ACHN (cell line): Measurements from ENCODE around the gene TRPM3.

Experiments
- DNase-seq: peaks from one replicate; pipeline ENCODE4 v3.0.0-alpha.2; 2015
- in situ Hi-C: cut with HindIII; loops from 2 replicates; pipeline ENCODE4 v1.10.0; 2017; ENCODE audit warnings: low sequenced_read_pairs, low pct_ligation_motif_present, low pct_unique_long_range_greater_than_20kb

TRPM3 gene

DNA sequence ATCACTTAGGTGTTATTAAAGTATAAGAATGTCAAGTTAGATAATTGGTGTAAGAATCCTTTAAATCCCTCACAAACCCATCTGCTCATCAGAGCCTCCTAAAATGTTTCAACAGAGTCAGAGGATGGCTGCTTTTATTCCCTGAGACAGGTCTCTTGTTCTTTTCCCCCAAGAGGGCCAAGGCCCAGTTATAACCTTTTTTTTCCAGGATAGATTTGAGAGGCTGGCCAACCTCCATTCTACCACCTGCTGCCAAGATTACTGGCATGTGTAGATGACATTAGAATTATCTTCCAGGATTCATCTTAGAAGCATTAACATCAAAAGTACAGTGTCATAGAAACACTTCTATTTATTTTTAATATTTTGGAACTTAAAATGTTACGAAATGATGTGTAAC lies 305.1 kb downstream of the TRPM3 start:
- in situ Hi-C loops = no loop called here
- no peak for DNase-seq

- in situ Hi-C loops = no loop called here
- DNase-seq = no peak
Measured at GRCh38 chr9:70814597-70814996, 306.8 kb downstream of the TRPM3 start.

DNA sequence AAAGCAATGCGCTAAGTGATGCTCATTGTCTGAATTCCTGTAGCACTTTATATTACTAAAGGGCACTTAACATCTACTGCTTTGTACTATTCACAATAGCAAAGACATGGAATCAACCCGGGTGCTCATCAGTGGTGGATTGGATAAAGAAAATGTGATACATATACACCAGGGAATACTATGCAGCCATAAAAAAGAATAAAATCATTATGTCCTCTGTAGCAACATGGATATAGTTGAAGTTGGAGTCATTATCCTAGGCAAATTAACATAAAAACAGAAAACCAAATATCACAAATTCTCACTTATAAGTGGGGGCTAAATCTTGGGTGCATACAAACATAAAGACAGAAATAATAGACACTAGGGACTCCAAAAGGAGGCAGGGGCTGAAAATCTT lies 308.3 kb downstream of the TRPM3 start:
- DNase-seq = no peak
- in situ Hi-C loops = no loop called here

DNA sequence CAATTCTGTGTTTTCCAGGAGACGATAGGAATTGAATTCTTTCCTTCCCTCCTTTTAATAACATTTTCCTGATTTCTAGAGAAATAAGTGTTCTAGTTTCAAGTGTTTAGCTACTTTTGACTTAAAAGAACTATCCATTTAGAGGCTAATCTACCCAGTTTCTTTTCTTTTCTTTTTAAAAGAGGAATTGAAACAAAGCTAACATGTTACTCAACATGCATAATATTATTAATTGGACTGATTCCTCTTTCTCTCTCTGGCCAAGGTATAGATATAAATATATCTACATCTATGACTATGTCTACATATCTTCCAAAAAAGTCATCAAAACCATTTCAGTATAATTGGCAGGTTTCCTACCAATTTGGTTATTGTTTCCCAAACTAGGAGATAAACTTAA lies 309.8 kb downstream of the TRPM3 start:
- in situ Hi-C loops = no loop called here
- no peak for DNase-seq

DNA sequence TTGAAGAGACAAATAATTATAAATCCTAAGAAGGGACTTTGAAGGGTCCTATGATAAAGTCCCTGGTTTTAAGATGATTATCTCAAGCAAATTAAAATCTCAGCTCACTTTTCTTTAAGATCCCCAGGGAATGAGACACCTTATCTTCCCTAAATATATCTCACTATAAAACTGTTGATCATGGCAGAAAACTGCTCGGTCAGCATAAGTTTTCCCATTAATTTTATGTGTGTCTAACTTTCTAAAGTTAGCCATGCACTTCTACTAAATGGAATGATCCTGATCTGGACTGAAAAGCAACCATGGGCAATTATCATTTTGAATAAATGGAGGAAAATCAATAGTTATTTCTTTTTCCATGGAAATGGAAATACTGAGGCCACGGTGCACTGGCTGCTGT lies 314.5 kb downstream of the TRPM3 start:
- in situ Hi-C loops = no loop called here
- no peak for DNase-seq

DNA sequence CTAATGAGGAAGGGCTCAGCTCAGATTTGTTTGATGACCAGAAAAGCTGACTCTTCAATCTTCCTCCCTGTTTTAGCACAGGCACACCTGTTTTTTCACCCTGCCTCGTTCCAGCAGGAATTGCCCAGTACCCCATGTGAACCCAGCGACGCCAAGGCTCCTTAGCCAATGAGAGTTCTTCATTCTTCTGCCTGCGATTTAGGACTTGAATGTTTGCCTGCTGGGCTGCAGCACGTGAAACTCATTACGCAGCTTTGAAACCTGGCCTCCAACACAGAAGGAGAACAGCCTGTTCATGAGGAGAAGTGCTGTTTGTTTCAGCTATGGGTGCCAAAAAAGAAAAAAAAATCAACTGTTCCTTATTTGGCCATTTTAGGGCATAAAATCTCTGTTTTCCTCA lies 315.5 kb downstream of the TRPM3 start:
- in situ Hi-C loops = no loop called here
- no peak for DNase-seq

DNA sequence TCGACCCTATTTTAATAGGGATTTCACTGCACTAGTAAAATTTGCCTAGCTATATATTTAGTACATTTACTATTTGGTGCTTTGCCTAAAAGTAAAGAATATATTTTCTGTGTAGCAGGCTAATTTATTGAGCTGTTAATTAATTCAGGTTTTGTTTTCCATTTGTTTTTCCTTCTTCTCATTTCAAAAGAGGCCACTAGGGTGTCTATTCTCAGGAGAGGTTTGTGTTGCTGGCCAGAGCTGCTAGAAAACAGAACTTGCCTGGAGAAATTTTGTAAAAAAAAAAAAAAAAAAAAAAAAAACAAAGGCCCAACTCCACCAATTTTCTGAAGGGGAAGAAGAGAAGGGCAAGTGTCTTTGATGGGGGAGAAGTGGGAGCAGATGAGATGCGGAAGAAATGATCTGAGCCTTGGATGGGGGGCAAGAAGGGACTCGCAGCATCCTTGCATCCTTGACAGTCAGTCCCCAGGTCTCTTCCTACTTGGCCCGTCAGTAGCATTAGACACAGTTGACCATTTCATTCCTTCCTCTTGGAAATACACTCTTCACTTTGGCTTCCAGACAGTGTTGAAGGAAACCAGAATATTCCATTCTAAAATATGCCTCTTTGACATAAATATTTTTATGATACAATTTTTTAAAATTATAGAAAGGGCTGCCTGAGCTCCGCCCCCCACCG lies 318.5 kb downstream of the TRPM3 start:
- no peak for DNase-seq
- in situ Hi-C loops = no loop called here

- DNase-seq = no peak
- in situ Hi-C loops = no loop called here
Measured at GRCh38 chr9:70802206-70802605, 319.2 kb downstream of the TRPM3 start.

DNA sequence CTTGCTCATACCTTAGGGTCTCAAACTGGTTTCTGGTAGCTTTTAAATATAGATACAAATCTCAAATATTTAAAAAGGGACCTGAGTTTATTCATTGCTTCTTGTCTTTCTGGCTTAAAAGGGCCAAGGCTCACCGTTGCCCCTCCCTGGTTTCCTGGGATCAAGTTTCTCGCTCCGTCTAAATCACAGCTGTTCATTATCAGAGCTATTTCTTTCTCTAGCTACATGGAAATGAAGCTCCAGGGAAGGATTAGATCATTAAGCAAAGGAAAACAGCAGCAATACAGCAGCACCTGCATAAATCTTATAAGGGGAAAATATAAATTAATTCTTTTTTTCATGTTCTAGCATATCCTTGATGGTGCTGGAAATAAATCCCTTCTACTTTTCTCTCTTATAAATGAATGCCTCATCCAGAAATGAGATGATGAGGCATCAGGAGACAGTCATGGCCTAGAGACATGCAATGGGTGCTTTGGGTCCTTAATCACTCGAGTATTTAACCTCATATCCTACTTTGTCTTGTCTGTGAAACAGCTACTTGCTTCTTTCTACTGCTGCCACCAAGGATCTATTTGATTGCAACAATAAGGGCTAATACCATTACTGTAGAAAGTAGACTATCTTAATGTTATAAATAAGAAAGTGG lies 320.1 kb downstream of the TRPM3 start:
- DNase-seq = no peak
- in situ Hi-C loops = no loop called here

DNA sequence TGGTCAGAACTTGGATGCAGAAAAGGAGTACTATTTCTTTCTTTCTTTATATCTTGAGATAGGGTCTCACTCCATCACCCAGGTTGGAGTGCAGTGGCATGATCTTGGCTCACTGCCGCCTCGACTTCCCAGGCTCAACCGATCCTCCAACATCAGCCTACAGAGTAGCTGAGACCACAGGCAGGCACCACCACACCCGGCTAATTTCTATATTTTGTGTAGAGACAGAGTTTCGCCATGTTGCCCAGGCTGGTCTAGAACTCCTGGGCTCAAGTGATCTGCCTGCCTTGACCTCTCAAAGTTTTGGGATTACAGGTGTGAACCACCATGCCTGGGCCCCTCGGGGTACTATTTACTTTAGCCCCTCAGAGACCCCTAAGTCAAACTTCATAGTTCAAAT lies 323.4 kb downstream of the TRPM3 start:
- no peak for DNase-seq
- in situ Hi-C loops = no loop called here

GRCh38 chr9:70795841-70796240 lies 325.6 kb downstream of the TRPM3 start:
- no peak for DNase-seq
- in situ Hi-C loops = no loop called here

- DNase-seq = no peak
- in situ Hi-C loops = no loop called here
Measured at GRCh38 chr9:70792796-70793195, 328.6 kb downstream of the TRPM3 start.

- in situ Hi-C loops = no loop called here
- DNase-seq = no peak
Measured at GRCh38 chr9:70791936-70792335, 329.5 kb downstream of the TRPM3 start.

DNA sequence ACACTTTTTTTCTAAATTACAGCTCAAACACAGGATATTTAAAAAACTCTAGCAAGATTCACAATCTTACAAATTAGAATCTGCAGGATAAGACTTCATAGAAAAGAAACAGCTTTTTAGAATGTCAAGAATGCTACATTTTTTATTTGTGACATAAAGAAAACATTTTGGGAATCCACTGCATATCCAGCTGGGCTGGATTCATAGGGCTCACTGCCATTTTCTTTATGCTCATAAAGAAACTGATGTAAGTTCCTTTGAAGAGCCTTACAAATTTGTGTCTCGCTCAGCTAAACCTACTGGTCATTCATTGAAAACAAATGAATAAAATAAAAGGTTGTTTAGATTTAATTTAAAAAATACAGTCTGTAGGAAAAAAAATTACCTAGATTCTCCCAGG lies 332.3 kb downstream of the TRPM3 start:
- in situ Hi-C loops = no loop called here
- DNase-seq = no peak

DNA sequence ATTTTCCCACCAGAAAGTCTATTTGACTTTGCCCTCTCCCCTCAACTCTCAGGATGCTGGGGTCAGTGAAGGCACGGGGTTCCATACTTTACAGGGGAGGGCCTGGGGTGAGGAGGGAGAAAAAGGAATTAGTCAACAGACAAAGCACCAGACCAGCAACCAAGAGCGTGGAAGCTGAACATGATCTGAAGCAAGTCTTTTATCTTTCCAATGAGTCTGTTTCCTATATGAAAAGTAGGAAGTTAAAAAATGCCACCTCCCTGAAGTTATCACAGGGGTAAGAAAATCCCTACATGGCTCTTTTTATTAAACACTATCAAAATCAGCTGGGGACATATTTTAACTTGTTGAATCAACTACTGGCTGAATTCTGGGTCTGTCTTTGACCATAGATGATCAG lies 337.0 kb downstream of the TRPM3 start:
- in situ Hi-C loops = no loop called here
- DNase-seq = no peak

GRCh38 chr9:70778568-70778967 lies 342.9 kb downstream of the TRPM3 start:
- in situ Hi-C loops = no loop called here

GRCh38 chr9:70773579-70773978 lies 347.8 kb downstream of the TRPM3 start:
- no peak for DNase-seq
- in situ Hi-C loops = no loop called here

More at GRCh38 chr9:70778568-70778967, 342.9 kb downstream of the TRPM3 start:
- DNase-seq = no peak

GRCh38 chr9:70772601-70773000 lies 348.8 kb downstream of the TRPM3 start:
- no peak for DNase-seq
- in situ Hi-C loops = no loop called here

DNA sequence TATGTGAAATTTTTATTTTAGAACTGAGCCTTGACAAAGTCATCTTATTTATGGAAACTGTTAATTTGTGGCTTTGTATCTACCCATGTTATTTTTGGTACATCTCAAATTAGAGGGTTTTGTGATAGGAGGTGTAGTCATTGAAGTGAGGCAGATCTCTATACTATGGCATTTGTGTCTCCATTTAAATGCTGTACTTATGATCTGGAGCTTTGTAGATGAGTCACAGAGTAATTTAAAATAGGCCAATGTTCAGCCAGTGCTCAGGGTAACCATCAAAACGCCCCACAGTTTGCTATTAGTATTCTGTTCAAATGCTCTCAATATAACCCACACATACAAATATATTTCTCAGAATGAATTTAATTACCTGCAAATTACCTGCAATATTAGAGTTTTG lies 355.5 kb downstream of the TRPM3 start:
- no peak for DNase-seq
- in situ Hi-C loops = no loop called here

DNA sequence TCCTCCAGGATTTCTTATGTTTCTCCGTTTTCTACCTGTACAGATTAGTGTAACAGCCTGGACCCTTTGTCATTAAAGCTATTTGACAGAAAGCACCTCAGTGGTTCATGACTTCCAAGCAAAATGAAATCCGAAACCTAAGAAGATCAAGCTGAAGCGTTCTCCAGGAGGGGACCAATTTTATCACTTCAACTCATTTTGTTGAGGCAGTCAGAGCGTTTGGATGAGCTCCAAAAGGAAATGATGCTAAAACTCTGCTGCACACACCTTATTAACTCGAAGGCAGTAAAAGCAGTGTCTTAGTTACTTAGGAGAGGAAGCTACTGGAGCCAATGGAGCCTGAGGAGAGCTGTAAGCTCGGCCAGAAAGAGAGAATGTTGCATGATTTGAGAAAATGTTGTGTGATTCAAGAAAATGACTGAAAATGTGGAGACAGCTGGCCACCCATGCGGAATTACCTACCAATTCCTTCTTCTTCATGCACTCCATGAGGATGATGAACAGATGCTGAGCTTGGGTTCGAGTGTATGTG lies 360.2 kb downstream of the TRPM3 start:
- in situ Hi-C loops = no loop called here
- no peak for DNase-seq
